ENCODE data around the gene NDUFS6.

Gene NDUFS6

GRCh38 chr5:1793301-1793740, 7.9 kb upstream of the NDUFS6 start (continued):
- TF ChIP-seq ZNF561 (tag by site-specific recombination; IDR thresholded peaks at IDR 0.05; ENCODE audit: borderline replicate concordance) (no peak), ZNF335 (tag by site-specific recombination; conservative IDR thresholded peaks at IDR 0.05) (no peak), ZNF148 (tag by site-specific recombination; IDR thresholded peaks at IDR 0.05; ENCODE audit: borderline replicate concordance) (no peak), ZNF362 (tag by site-specific recombination; IDR thresholded peaks at IDR 0.05) (no peak), ZNF311 (tag by site-specific recombination; IDR thresholded peaks at IDR 0.05; ENCODE audit: borderline replicate concordance) (no peak), ZNF398 (tag by site-specific recombination; IDR thresholded peaks at IDR 0.05) (no peak), ZIC2 (tag by site-specific recombination; IDR thresholded peaks at IDR 0.05) (peak; percentile 58), ZNF133 (tag by site-specific recombination; IDR thresholded peaks at IDR 0.05) (no peak), GLI4 (tag by site-specific recombination; IDR thresholded peaks at IDR 0.05) (no peak), SCRT2 (tag by site-specific recombination; IDR thresholded peaks at IDR 0.05) (peak; percentile 7; the same call in 1 of the 2 replicates), BCL6B (tag by site-specific recombination; IDR thresholded peaks at IDR 0.05) (no peak), ZNF473 (tag by site-specific recombination; IDR thresholded peaks at IDR 0.05) (no peak), CTCF (tag by site-specific recombination; IDR thresholded peaks at IDR 0.05) (no peak), GLIS1 (tag by site-specific recombination; IDR thresholded peaks at IDR 0.05) (peak; percentile 88), EGR2 (tag by site-specific recombination; IDR thresholded peaks at IDR 0.05; ENCODE audit: low read depth) (peak; percentile 60; the same call in 1 of the 2 replicates), ELK4 (IDR thresholded peaks at IDR 0.05; ENCODE audit: borderline replicate concordance, low read depth, low read length) (no peak), ZNF266 (tag by site-specific recombination; IDR thresholded peaks at IDR 0.05; ENCODE audit: low read depth) (no peak)
